Neural cell (in vitro differentiated cells): ENCODE data around the gene ADRA2B. TPM values are rescaled to one million over a fixed set of nuclear protein-coding genes. Genes with fewer than 3 reads are reported as not detected.

Source experiments
- H2AFZ ChIP-seq: fragments of 200-600, 300-800 bp; sonication (generic), shearing (Covaris generic); 2 replicates; pipeline ENCODE4 v1.6.0; 2014; ENCODE audit warnings: low read depth, mild to moderate bottlenecking, antibody characterized with exemption, low read length, moderate library complexity
- H3F3A ChIP-seq: fragments of 200-600 bp; shearing (Covaris generic); 2 replicates; pipeline ENCODE4 v1.6.1; 2016; ENCODE audit warnings: mild to moderate bottlenecking, moderate library complexity, mixed read lengths, antibody characterized with exemption, low read length; ENCODE audit not compliant: insufficient read depth, poor library complexity, severe bottlenecking
- H3K27ac ChIP-seq: fragments of 200-600, 300-800 bp; sonication (generic), shearing (Covaris generic); 2 replicates; pipeline ENCODE4 v1.5.1; 2014; ENCODE audit warnings: mild to moderate bottlenecking, low read length, moderate library complexity
- H3K27me3 ChIP-seq: fragments of 300-800, 200-600 bp; sonication (generic), shearing (Covaris generic); 2 replicates; pipeline ENCODE4 v1.6.0; 2014; ENCODE audit warnings: mild to moderate bottlenecking, low read depth, low read length, moderate library complexity; ENCODE audit not compliant: insufficient read depth
- H3K36me3 ChIP-seq: fragments of 300-800, 200-600 bp; sonication (generic), shearing (Covaris generic); 2 replicates; pipeline ENCODE4 v1.5.1; 2014; ENCODE audit warnings: mild to moderate bottlenecking, antibody characterized with exemption, low read length, moderate library complexity; ENCODE audit not compliant: insufficient read depth
- H3K4me2 ChIP-seq: fragments of 300-800, 200-600 bp; sonication (generic), shearing (Covaris generic); 2 replicates; pipeline ENCODE4 v1.6.0; 2014; ENCODE audit warnings: mild to moderate bottlenecking, low read length
- H3K4me3 ChIP-seq: fragments of 300-800, 200-600 bp; sonication (generic), shearing (Covaris generic); 2 replicates; pipeline ENCODE4 v1.5.1; 2014; ENCODE audit warnings: mild to moderate bottlenecking, low read length, moderate library complexity
- H3K79me2 ChIP-seq: fragments of 200-600 bp; shearing (Covaris generic); replicated peaks from 2 replicates; pipeline ENCODE4 v1.6.0; 2014; ENCODE audit warnings: mild to moderate bottlenecking, low read length, moderate library complexity; ENCODE audit not compliant: insufficient read depth
- H3K9ac ChIP-seq: fragments of 300-800, 200-600 bp; sonication (generic), shearing (Covaris generic); 2 replicates; pipeline ENCODE4 v1.6.1; 2016; ENCODE audit warnings: mild to moderate bottlenecking, low read length, mixed read lengths
- H3K9me2 ChIP-seq: fragments of 200-600 bp; shearing (Covaris generic); 2 replicates; pipeline ENCODE4 v1.6.1; 2016; ENCODE audit warnings: mild to moderate bottlenecking, low read length, mixed read lengths; ENCODE audit not compliant: insufficient read depth
- H3K9me3 ChIP-seq: fragments of 200-600, 300-800 bp; sonication (generic), shearing (Covaris generic); 2 replicates; pipeline ENCODE4 v1.6.1; 2016; ENCODE audit warnings: mild to moderate bottlenecking, mixed run types, low read length, moderate library complexity, mixed read lengths
- H4K20me1 ChIP-seq: fragments of 200-600 bp; shearing (Covaris generic); 2 replicates; pipeline ENCODE4 v1.6.1; 2016; ENCODE audit warnings: mild to moderate bottlenecking, mixed run types; ENCODE audit not compliant: insufficient read depth
- EP300 ChIP-seq: fragments of 450-650 bp; conservative IDR thresholded peaks from 2 replicates; pipeline ENCODE4 v1.6.1; 2014; ENCODE audit warnings: antibody characterized with exemption, mild to moderate bottlenecking, moderate library complexity; ENCODE audit not compliant: poor library complexity, severe bottlenecking
- EZH2 ChIP-seq: fragments of 200-600, 300-800 bp; shearing (Covaris generic), sonication (generic); IDR thresholded peaks from 2 replicates; pipeline ENCODE4 v1.6.1; 2014; ENCODE audit warnings: antibody characterized with exemption, low read length, borderline replicate concordance, mild to moderate bottlenecking; ENCODE audit not compliant: insufficient read depth, poor library complexity, severe bottlenecking
- MXI1 ChIP-seq: fragments of 450-650 bp; conservative IDR thresholded peaks from 2 replicates; pipeline ENCODE4 v1.6.1; 2014; ENCODE audit warnings: antibody characterized with exemption, mild to moderate bottlenecking; ENCODE audit not compliant: poor library complexity, severe bottlenecking
- POLR2AphosphoS5 ChIP-seq: IDR thresholded peaks from 2 replicates; pipeline ENCODE4 v1.6.1; 2012
- RAD21 ChIP-seq: fragments of 450-650 bp; conservative IDR thresholded peaks from 2 replicates; pipeline ENCODE4 v1.6.1; 2014; ENCODE audit warnings: antibody characterized with exemption, mild to moderate bottlenecking, moderate library complexity
- SMC3 ChIP-seq: fragments of 450-650 bp; conservative IDR thresholded peaks from 2 replicates; pipeline ENCODE4 v1.6.1; 2014; ENCODE audit warnings: antibody characterized with exemption, mild to moderate bottlenecking, moderate library complexity; ENCODE audit not compliant: poor library complexity
- TAF1 ChIP-seq: IDR thresholded peaks from 2 replicates; pipeline ENCODE4 v1.6.1; 2012; ENCODE audit warnings: low read depth
- polyA plus RNA-seq: library from polyadenylated mRNA; depleted of rRNA; stranded (reverse); fragments of >200 nt; gene quantifications from 2 replicates; pipeline ENCODE4 v1.2.3, GENCODE V29; 2014
- TF ChIP-seq, protein P1 (sequence below): IDR thresholded peaks from 2 replicates; pipeline ENCODE4 v1.6.1; 2012; ENCODE audit warnings: borderline replicate concordance
- TF ChIP-seq, protein P2 (sequence below): fragments of 450-650 bp; IDR thresholded peaks from 2 replicates; pipeline ENCODE4 v1.5.1; 2014; ENCODE audit warnings: antibody characterized with exemption, mild to moderate bottlenecking, moderate library complexity; ENCODE audit not compliant: poor library complexity, severe bottlenecking

Gene ADRA2B
- polyA plus RNA-seq, 1 donor from 2014 or later: not detected

GRCh38 chr2:96113367-96113677 lies 3.0 kb downstream of the ADRA2B start:
- no peak overlapping the region for H2AFZ ChIP-seq

DNA sequence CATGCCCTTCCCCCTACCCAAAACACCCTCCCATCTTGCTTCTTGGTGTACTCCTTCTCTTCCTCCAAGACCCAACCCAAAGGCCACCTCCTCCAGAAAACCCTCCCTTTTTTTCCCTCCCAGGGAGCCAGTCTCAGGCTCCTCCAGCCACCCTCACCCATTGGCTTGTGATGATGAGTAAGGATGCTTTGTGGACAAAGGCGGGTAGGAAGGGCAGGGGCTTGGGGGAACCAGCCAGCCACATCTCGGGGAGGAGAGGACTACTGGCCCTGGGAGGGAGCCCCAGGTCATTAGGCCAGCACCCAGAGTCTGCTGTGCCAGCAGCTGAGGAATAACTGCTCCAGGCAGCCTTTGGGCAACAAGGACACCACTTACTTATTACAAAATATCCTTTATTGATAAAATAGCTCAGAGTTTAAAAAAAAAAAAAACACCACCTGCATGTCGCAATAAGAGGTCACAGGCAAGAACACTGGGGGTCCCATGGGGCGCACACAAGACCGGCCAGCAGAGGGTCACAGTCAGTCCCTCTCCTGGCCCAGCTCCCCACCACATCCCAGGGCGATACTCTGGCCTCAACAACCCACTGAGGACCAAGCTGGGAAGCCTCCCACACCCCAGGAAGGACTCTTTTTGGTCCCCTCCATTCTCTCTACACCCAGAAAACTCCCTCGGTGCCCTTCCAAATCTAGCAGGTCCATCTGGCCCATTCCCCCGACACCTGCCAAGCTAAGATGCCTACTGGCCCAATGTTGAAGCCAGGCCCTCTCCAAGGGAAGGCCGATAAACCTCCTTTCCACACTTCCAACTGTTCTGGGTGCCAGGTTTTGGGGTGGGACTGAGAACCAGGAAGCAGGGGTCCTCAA lies 3.6 kb downstream of the ADRA2B start:
- Histone ChIP-seq H3K27ac (no peak overlapping the region), H3K36me3 (no peaks in the 10 kb centered on the region), H3K9me3 (peaks cover 9% of the 10 kb centered on the region), H3F3A (no peaks in the 10 kb centered on the region), H3K9ac (no peak overlapping the region), H3K79me2 (no peaks in the 10 kb centered on the region), H2AFZ (no peak overlapping the region), H3K9me2 (no peaks in the 10 kb centered on the region), H3K4me3 (no peak overlapping the region), H4K20me1 (no peaks in the 10 kb centered on the region), H3K27me3 (peaks cover 19% of the 10 kb centered on the region), H3K4me2 (no peak overlapping the region)
- TF ChIP-seq EP300: no peak
- TF ChIP-seq EZH2: no peak
- TF ChIP-seq, protein P1, sequence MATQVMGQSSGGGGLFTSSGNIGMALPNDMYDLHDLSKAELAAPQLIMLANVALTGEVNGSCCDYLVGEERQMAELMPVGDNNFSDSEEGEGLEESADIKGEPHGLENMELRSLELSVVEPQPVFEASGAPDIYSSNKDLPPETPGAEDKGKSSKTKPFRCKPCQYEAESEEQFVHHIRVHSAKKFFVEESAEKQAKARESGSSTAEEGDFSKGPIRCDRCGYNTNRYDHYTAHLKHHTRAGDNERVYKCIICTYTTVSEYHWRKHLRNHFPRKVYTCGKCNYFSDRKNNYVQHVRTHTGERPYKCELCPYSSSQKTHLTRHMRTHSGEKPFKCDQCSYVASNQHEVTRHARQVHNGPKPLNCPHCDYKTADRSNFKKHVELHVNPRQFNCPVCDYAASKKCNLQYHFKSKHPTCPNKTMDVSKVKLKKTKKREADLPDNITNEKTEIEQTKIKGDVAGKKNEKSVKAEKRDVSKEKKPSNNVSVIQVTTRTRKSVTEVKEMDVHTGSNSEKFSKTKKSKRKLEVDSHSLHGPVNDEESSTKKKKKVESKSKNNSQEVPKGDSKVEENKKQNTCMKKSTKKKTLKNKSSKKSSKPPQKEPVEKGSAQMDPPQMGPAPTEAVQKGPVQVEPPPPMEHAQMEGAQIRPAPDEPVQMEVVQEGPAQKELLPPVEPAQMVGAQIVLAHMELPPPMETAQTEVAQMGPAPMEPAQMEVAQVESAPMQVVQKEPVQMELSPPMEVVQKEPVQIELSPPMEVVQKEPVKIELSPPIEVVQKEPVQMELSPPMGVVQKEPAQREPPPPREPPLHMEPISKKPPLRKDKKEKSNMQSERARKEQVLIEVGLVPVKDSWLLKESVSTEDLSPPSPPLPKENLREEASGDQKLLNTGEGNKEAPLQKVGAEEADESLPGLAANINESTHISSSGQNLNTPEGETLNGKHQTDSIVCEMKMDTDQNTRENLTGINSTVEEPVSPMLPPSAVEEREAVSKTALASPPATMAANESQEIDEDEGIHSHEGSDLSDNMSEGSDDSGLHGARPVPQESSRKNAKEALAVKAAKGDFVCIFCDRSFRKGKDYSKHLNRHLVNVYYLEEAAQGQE: no peak
- TF ChIP-seq, protein P2, sequence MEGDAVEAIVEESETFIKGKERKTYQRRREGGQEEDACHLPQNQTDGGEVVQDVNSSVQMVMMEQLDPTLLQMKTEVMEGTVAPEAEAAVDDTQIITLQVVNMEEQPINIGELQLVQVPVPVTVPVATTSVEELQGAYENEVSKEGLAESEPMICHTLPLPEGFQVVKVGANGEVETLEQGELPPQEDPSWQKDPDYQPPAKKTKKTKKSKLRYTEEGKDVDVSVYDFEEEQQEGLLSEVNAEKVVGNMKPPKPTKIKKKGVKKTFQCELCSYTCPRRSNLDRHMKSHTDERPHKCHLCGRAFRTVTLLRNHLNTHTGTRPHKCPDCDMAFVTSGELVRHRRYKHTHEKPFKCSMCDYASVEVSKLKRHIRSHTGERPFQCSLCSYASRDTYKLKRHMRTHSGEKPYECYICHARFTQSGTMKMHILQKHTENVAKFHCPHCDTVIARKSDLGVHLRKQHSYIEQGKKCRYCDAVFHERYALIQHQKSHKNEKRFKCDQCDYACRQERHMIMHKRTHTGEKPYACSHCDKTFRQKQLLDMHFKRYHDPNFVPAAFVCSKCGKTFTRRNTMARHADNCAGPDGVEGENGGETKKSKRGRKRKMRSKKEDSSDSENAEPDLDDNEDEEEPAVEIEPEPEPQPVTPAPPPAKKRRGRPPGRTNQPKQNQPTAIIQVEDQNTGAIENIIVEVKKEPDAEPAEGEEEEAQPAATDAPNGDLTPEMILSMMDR: no peak
- no peak for TF ChIP-seq RAD21
- no peak for TF ChIP-seq TAF1
- TF ChIP-seq MXI1: no peak

More at GRCh38 chr2:96113367-96113677, 3.0 kb downstream of the ADRA2B start:
- H3K79me2 ChIP-seq: no peaks in the 10 kb centered on the region
- TF ChIP-seq EZH2: no peak
- no peak for TF ChIP-seq TAF1
- no peak for TF ChIP-seq EP300
- no peak for TF ChIP-seq POLR2AphosphoS5
- no peak for TF ChIP-seq SMC3
- TF ChIP-seq RAD21: no peak
- TF ChIP-seq, protein P1: no peak
- no peak for TF ChIP-seq MXI1
- TF ChIP-seq, protein P2: no peak
- H3K27ac ChIP-seq: no peak overlapping the region
- H3K4me2 ChIP-seq: no peak overlapping the region
- H3K27me3 ChIP-seq: peaks cover 25% of the 10 kb centered on the region
- no peaks in the 10 kb centered on the region for H3K9me2 ChIP-seq
- peaks cover 9% of the 10 kb centered on the region for H3K9me3 ChIP-seq
- H4K20me1 ChIP-seq: no peaks in the 10 kb centered on the region
- no peaks in the 10 kb centered on the region for H3F3A ChIP-seq
- no peak overlapping the region for H3K4me3 ChIP-seq
- H3K36me3 ChIP-seq: no peaks in the 10 kb centered on the region
- H3K9ac ChIP-seq: no peak overlapping the region
